ENCODE data around the gene GNAQ.

The GNAQ gene

DNA sequence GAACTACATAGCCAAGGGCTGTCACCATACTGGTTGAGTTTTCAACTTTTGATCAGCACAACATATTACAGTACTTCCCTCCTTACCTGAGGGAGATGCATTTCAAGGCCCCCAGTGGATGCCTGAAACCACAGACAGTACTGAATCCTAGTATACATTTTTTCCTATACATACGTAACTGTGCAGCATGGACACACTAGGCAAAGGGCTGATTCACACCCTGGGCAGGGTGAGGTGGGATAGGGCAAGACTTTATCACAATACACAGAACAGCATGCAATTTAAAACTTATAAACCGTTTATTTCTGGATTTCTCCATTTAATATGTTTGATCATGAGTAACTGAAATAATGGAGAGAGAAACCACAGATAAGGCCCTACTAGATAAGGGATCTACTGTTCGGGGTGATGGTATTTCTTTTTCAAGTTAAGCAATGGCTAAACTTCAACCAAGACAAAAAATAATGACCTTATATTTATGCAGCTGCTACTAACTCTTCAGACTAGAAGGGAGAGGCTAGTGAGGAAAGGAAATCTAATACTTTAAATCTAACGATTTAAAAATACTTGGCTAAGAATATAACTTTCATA is 196.6 kb downstream of the GNAQ start:
- no peak for DNase-seq

GRCh38 chr9:77833561-77834429 is 197.8 kb downstream of the GNAQ start:
- DNase-seq, result no peak

DNA sequence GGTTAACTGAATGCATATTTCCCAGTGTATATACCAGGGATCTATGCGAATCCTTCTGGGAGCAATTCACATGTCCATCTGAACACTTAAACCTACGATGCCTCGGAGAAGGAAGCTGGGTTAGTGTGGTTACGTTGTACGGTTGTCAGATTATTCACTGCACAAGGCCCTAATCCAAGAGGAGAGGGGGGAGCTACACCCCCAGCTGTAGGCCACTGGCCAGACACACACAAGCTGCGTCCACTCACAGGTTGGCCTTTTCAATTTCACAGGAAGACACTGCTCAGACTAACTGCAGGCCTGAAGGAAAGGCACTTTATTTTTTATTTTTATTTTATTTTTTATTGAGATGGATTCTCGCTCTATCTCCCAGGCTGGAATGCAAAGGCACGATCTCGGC is 199.0 kb downstream of the GNAQ start:
- no peak for DNase-seq

GRCh38 chr9:77831781-77832180 is 199.8 kb downstream of the GNAQ start:
- DNase-seq, result no peak

DNA sequence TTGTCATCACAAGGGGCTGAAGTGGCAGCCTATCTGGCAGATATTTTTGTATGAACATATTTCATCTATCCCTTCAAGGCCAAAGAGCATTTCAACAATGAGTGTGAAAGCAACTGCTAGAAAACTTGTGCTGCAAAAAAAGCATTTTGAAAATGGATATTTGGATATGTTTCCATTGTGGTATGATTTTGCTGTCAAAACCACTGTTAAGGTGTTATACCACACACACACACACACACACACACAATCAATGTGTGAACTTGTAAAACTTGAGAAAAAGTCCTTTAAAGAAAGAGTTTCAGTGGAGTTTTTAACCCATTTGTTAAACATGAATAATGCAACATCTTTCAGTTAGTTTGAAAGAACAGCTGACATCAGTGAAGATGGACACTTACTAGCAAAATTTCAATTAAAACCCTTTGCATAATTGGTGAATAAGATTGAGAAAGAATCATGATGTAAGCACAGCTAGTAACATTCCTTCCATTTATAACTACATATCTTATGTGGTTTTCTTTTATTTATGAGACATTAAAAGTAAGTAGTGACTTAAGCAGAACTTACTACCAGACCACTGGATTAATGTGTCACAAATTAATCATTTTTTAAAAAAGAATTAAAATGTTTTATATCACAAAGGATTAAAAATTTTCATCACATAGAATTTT is 200.9 kb downstream of the GNAQ start:
- no peak for DNase-seq

DNA sequence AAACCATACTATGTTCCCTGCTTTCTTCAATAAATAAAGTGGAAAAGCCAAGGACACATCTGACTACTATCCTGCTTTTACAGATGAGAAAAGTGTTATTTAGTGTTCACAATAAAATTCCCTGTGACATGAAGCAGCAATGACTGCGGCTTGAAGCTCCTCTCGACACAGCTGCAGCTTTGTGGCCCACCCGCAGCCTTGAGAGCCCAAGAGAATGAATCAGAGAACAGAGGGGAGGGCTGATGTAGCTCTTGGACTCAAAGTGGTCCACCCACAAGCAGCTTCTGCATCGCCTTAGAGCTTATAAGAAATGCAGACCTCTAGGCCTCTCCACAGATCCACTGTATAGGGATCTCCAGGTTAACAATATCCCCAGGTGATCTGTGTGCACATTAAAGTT is 202.2 kb downstream of the GNAQ start:
- DNase-seq, result no peak

DNA sequence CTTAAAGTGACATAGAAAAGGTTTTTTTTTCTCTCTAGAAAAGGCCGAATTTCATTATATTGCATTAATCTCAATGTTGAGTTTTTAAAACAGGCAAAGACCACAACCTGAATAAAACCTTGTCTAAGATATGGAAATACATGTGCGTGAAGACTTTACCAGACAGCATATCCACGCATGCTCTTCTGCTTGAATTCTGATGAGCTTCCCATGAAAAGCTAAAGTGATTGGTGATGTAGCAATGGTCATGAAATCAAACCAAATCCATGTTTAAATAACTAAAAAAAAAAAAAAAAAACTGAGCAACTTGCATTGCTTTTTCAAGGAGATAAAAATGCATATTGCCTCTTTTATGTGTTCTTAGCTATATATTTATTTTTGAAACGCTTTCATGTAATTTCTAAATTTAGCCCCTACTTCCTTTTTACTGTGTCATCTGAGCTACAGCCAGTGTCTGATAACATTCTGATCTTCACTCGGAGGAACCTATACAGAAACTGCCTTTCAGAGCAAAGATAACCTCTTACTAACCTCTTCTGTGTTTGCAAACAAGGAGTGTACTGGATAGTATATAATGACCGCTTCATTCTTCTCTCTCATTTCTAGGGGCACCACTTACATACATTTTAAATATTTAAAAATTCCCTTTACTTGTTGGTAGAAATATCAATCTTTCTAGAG is 204.4 kb downstream of the GNAQ start:
- DNase-seq, result no peak

GRCh38 chr9:77826621-77827020 is 205.0 kb downstream of the GNAQ start:
- no peak for DNase-seq

DNA sequence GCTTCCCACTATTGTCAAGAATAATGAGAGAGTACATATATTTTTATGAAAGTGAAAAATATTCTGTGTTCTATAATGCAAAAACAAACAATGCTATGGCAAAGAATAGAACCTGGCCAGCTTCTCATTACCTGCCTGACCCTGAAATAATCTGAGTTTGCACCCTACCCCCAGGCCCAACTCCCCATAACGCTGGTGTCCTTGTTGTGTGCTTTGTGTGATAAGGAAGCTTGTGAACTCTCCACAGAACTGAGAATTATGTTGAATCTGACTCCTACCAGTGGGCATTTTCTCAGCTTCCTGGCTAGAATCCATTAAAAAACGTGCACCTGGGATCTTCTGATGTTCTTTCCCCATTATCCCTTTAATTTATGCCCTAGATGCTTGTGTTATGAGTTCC is 205.5 kb downstream of the GNAQ start:
- DNase-seq, result no peak

GRCh38 chr9:77825361-77825760 is 206.2 kb downstream of the GNAQ start:
- no peak for DNase-seq

- DNase-seq, result no peak
Measured at GRCh38 chr9:77820293-77820954, 211.2 kb downstream of the GNAQ start.

DNA sequence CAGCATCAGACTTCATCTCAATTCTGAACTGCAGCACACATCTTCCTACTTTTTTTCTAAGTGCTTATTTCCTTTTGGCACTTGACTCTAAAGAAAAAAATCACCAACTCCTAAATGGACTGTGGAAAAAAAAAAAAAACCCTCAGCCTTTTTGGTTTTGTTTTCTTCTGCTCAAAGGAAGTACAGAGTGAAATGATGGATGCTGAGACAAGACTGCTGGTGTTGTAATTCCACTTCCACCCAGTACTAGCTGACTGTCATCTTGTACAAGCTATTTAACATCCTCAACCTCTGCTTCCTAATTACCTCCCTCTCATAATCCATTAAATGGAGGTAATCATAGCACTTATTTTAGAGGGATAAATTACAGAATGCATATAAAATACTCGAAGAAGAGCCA is 212.0 kb downstream of the GNAQ start:
- DNase-seq, result no peak

DNA sequence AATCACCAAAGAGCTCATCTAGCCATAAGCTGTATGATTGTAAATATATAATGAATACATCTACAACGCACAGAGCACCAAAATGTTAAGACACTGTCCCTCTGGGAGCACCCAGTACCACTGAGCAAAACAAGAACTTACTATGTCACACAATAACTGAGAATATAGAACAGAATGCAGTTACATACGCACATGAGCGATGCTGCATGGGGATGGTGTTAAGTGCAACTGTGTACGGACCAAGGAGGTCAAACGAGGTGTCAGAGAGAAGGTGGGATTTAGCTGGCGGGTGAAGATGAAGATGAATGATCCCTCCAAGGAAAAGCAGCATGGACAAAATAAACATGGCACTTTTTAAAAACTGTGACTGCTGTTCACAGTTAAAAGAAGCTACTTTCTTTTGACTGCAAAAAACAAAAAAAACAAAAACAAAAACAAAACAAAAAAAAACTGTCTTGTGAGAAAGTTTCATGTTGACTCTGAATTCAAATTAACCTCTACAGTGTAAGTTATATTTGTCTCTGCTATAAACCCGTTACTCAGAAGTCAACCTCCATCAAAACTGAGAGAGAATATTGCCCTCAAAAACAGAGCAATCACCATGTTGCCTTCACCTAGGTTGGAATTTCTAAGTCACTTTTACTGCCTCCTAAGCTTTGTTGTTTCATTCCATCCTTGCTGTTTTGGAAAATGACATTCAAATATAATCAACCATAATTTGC is 213.9 kb downstream of the GNAQ start:
- no peak for DNase-seq

DNA sequence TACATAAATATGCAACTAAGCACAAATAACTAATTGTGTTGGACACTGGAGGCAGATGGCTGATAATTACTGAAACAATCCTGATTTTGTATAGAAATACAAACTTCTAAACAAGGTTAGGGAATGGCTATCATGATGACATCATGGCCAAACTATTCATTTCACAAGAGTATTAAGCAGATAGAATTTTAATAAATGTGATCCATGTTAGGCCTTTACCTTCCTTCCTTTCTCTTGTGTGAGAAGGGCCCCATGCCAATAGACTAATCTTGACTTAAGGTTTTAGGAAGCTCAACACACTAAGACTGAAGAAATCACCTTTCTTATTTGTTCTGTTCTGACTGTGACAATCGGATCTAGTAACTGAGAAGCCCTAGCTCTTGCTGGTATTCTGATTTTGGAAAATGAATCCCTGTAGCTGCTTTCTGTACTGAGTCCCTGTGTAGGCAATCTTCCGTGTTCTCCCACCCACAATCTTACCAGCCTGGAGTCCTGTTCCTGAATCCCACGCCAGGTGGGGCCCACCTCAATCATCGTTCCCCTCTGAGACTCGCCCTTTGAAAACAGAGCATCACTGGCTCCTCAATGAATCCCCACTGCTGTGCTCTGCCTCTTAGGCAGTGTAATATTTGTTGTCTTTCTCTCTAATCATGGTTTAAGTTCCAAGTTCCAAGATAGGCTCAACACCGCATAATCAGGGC is 214.8 kb downstream of the GNAQ start:
- no peak for DNase-seq

GRCh38 chr9:77815260-77815659 is 216.4 kb downstream of the GNAQ start:
- DNase-seq, result no peak

- DNase-seq, result no peak
Measured at GRCh38 chr9:77811832-77812231, 219.8 kb downstream of the GNAQ start.

DNA sequence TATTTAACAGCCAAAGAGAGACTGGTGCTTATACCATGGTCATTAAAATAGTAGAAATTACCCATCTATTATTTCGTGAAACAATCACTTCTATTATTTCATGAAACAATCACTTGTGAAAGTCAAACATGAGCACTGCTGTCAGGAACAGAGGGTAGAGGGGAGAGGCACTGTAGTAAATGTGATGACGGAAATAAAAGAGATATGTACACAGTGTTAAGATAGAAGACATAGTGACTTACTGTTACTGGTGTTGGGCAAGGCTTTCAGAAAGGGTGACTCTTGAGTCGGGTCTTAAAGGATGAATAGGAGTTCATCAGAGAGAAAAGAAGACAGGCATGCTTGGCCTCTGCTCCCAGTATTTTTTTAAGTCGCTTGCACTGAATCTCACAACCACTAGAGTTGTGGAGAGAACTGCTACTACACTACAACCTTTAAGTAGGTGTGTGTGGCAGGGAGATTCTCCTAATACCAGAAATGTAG is 220.9 kb downstream of the GNAQ start:
- no peak for DNase-seq

DNA sequence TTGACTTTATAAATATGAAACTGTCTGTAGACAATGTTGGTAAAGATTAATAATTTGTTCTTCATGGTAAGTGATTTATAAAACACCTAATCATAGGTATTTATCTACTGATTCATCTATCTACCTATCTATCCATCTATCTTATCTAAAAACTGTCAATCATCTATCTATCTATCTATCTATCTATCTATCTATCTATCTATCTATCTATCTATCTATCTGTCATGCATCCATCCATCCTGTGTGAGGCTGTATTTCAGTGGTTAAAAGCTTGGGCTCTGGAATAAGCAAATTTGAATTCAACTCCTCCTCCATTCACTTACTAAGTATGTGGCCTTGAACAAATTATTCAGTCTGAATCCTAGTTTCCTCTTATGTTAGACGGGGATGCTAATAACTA is 221.6 kb downstream of the GNAQ start:
- DNase-seq, result no peak

DNA sequence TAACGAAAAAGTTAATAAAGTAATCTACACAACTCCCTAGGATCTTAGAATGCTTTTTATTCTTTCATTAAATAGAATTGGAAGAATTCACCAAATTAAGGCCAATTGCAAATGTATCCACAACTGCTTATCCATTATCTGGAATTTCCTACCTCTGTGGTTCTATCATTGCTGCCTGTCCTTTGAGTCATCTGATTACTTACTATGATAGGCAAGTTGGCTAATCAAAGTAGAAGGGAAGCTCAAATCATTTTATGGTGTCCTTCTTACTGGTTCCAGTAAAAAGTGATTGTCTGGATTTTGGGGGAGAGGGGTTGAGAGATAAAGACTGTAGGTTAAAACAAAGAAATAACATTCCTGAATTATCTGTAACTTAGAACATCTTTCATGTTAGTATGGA is 222.1 kb downstream of the GNAQ start:
- DNase-seq, result no peak

DNA sequence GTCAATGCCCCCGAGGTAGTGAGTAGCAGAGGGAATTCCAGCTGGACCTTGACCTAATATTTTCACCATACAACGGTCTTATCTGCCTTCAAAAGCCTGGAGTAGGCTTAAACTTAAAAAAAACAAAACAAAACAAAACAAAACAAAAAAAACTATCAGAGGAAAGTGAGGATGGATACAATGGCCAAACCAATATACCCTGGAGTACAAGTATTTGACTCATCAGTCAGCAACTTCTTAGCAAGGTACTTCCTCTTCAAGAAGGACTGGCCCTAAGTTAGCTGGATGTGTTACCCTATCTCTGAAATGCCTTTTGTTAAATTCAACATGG is 222.9 kb downstream of the GNAQ start:
- no peak for DNase-seq
